ENCODE data around the gene TSPO2. TPM values are rescaled to one million over a fixed set of nuclear protein-coding genes. Genes with fewer than 3 reads are reported as not detected.

Gene TSPO2
- total and polyA plus RNA-seq, 2 of the 13 experiments (the other 11 are each of a cell fraction or from before 2014, with no cell fraction given) = 0.55 TPM; not detected in 1

DNA sequence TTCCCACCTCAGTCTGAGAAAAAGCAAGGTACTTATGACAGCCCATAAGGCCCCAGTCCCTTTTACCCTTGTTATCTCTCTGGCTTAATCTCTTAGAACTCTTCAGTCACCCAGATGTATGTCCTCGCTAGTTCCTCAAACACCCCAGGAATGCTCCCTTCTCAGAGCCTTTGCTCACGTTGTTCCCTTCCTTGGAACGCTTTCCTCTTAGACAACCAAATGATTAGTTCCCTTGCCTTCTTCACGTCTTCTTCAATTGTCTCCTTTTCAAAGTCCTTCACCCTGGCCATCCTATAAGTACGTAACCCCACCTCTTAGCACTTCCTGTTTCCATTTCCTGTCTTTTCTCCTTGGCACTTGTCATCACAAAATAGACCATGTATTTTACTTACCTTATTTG lies 9.6 kb downstream of the TSPO2 start:
- Histone ChIP-seq H3K27me3 (ENCODE audit: control insufficient read depth in 1 of 2, insufficient read depth in 2 of 2, low read length in 2 of 2) (no peaks in the 10 kb centered on the region), H3K4me2 (ENCODE audit: low read depth, low read length) (no peak overlapping the region), H3K4me1 (ENCODE audit: insufficient read depth, low read length) (peaks cover 66% of the 10 kb centered on the region), H2AFZ (ENCODE audit: low read length) (no peak overlapping the region), H4K20me1 (ENCODE audit: insufficient read depth, low read length) (no peaks in the 10 kb centered on the region), H3K27ac (ENCODE audit: extremely low read length, insufficient read depth, low read length) (no peak overlapping the region), H3K4me3 (replicated peaks in 1 of 3; ENCODE audit: insufficient read depth in 1 of 3, low read depth in 2 of 3, low read length in 3 of 3) (no peak overlapping the region), H3K79me2 (ENCODE audit: insufficient read depth, low read length) (no peaks in the 10 kb centered on the region), H3K36me3 (replicated peaks in 1 of 2; ENCODE audit: control insufficient read depth in 1 of 2, insufficient read depth in 2 of 2, low read length in 2 of 2) (peaks cover 0 to 4% of the 10 kb centered on the region in 2 experiments; a peak in 2 of 5 replicates), H3K9me3 (ENCODE audit: low read length) (no peaks in the 10 kb centered on the region), H3K9ac (ENCODE audit: insufficient read depth, low read depth, low read length) (no peak overlapping the region)
- no peak for ATAC-seq
- no peak for DNase-seq (ENCODE audit: low spot score)
- no peak for TF ChIP-seq EED (CRISPR knock-in tag; IDR thresholded peaks at IDR 0.05)
- TF ChIP-seq, protein P1, sequence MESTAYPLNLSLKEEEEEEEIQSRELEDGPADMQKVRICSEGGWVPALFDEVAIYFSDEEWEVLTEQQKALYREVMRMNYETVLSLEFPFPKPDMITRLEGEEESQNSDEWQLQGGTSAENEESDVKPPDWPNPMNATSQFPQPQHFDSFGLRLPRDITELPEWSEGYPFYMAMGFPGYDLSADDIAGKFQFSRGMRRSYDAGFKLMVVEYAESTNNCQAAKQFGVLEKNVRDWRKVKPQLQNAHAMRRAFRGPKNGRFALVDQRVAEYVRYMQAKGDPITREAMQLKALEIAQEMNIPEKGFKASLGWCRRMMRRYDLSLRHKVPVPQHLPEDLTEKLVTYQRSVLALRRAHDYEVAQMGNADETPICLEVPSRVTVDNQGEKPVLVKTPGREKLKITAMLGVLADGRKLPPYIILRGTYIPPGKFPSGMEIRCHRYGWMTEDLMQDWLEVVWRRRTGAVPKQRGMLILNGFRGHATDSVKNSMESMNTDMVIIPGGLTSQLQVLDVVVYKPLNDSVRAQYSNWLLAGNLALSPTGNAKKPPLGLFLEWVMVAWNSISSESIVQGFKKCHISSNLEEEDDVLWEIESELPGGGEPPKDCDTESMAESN (CRISPR knock-in tag; conservative IDR thresholded peaks at IDR 0.05) = no peak
- no peak for TF ChIP-seq SMAD9 (CRISPR knock-in tag; IDR thresholded peaks at IDR 0.05)
- TF ChIP-seq ZFP36L2 (CRISPR knock-in tag; IDR thresholded peaks at IDR 0.05) = no peak
- TF ChIP-seq GTF3A (CRISPR knock-in tag; conservative IDR thresholded peaks at IDR 0.05) = no peak
- no TSS peak for BruUV-seq (replicated peaks)
- 97% methylated on average over 5 of the region's 5 CpGs for WGBS (ENCODE audit: low lambda C conversion rate)
- ChIA-PET CTCF (ENCODE audit: low intra/inter-chr PET ratio, low total read pairs) (no interaction called here), POLR2A (interaction anchor here (3.7 kb wide), 2 partner anchors 11 to 12 kb away, joined by 17 to 20 read pairs; no protein-coding TSS in a partner anchor)
- intact Hi-C loops (cut with micrococcal nuclease; ENCODE audit: unreplicated experiment) = no loop called here
- FAIRE-seq = no peak
- in situ Hi-C loops (cut with HindIII; ENCODE audit: extremely low pct_ligation_motif_present, low pct_unique_long_range_greater_than_20kb) = loop anchor here (10.0 kb wide), 1 partner anchor 533 kb away; no protein-coding TSS in a partner anchor

DNA sequence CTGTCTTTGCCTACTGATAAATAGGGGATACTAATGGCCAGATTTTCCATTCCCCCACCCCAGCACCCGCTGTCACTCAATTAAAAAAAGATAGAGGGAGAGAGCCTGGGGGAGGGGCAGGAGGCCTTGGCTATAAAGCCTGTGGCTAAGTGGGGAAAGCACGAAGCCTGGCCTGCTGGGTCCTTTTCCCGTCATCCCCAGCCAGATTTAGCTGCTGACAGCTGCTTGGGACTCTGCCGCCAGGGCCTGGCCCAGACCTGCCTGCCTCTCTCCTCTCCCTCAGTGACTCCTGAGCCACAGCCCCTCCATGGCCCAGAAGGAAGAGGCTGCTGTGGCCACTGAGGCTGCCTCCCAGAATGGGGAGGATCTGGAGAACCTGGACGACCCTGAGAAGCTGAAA lies 10.8 kb downstream of the TSPO2 start, which contains the start of gene APOBEC2:
Gene APOBEC2, plus strand, starts transcription at position 162 of the 400 bp plus-strand sequence. Its CDS starts 146 bp downstream, at position 308.
- Histone ChIP-seq H2AFZ (ENCODE audit: low read length) (no peak within 1 kb of the TSS), H3K9me3 (ENCODE audit: low read length) (no peaks in the 10 kb centered on the region), H3K36me3 (replicated peaks in 1 of 2; ENCODE audit: control insufficient read depth in 1 of 2, insufficient read depth in 2 of 2, low read length in 2 of 2) (peaks cover 0 to 4% of the 10 kb centered on the region in 2 experiments; a peak in 2 of 5 replicates), H3K27me3 (ENCODE audit: control insufficient read depth in 1 of 2, insufficient read depth in 2 of 2, low read length in 2 of 2) (no peaks in the 10 kb centered on the region), H3K27ac (ENCODE audit: extremely low read length, insufficient read depth, low read length) (no peak within 1 kb of the TSS), H3K9ac (ENCODE audit: insufficient read depth, low read depth, low read length) (no peak within 1 kb of the TSS), H3K4me1 (ENCODE audit: insufficient read depth, low read length) (peaks cover 66% of the 10 kb centered on the region), H3K79me2 (ENCODE audit: insufficient read depth, low read length) (no peaks in the 10 kb centered on the region), H3K4me2 (ENCODE audit: low read depth, low read length) (no peak within 1 kb of the TSS), H4K20me1 (ENCODE audit: insufficient read depth, low read length) (no peaks in the 10 kb centered on the region), H3K4me3 (replicated peaks in 1 of 3; ENCODE audit: insufficient read depth in 1 of 3, low read depth in 2 of 3, low read length in 3 of 3) (no peak within 1 kb of the TSS)
- ChIA-PET CTCF (ENCODE audit: low intra/inter-chr PET ratio, low total read pairs) (no interaction called here), POLR2A (interaction anchor here (3.7 to 5.2 kb wide), 2 partner anchors 10 to 12 kb away, joined by 20 to 59 read pairs; partner anchors contain the start of genes TSPO2 and UNC5CL)
- WGBS (ENCODE audit: low lambda C conversion rate) = 79% methylated on average over 4 of the region's 5 CpGs
- in situ Hi-C loops (cut with HindIII; ENCODE audit: extremely low pct_ligation_motif_present, low pct_unique_long_range_greater_than_20kb) = loop anchor here (10.0 kb wide), 1 partner anchor 532 kb away; no protein-coding TSS in a partner anchor
- no TSS peak for BruUV-seq (replicated peaks)
- no peak for FAIRE-seq
- no peak for DNase-seq (ENCODE audit: low spot score)
- no peak for ATAC-seq
- intact Hi-C loops (cut with micrococcal nuclease; ENCODE audit: unreplicated experiment) = no loop called here
- TF ChIP-seq GATAD1 (CRISPR knock-in tag; IDR thresholded peaks at IDR 0.05) (no peak), ZNF687 (CRISPR knock-in tag; IDR thresholded peaks at IDR 0.05) (peak; percentile 18; the same call in 1 of the 2 replicates), ZUFSP (CRISPR knock-in tag; IDR thresholded peaks at IDR 0.05; ENCODE audit: borderline replicate concordance) (no peak), MED1 (CRISPR knock-in tag; IDR thresholded peaks at IDR 0.05) (no peak), ZBTB42 (CRISPR knock-in tag; IDR thresholded peaks at IDR 0.05) (no peak), ZNF3 (CRISPR knock-in tag; IDR thresholded peaks at IDR 0.05) (no peak), SMARCE1 (IDR thresholded peaks at IDR 0.05; ENCODE audit: borderline replicate concordance) (no peak)

Data from HepG2 (cell line).